GM12801 (cell line): Measurements from ENCODE around the gene CCDC9.

Experiments used
- TF ChIP-seq, protein P1 (sequence below): IDR thresholded peaks from one replicate; pipeline ENCODE4 v1.5.1; 2011; ENCODE audit warnings: control low read depth; ENCODE audit not compliant: insufficient read length; ENCODE audit errors: extremely low read depth

CCDC9 gene

GRCh38 chr19:47221890-47222289, 34.4 kb upstream of the CCDC9 start:
- TF ChIP-seq, protein P1, sequence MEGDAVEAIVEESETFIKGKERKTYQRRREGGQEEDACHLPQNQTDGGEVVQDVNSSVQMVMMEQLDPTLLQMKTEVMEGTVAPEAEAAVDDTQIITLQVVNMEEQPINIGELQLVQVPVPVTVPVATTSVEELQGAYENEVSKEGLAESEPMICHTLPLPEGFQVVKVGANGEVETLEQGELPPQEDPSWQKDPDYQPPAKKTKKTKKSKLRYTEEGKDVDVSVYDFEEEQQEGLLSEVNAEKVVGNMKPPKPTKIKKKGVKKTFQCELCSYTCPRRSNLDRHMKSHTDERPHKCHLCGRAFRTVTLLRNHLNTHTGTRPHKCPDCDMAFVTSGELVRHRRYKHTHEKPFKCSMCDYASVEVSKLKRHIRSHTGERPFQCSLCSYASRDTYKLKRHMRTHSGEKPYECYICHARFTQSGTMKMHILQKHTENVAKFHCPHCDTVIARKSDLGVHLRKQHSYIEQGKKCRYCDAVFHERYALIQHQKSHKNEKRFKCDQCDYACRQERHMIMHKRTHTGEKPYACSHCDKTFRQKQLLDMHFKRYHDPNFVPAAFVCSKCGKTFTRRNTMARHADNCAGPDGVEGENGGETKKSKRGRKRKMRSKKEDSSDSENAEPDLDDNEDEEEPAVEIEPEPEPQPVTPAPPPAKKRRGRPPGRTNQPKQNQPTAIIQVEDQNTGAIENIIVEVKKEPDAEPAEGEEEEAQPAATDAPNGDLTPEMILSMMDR = no peak

DNA sequence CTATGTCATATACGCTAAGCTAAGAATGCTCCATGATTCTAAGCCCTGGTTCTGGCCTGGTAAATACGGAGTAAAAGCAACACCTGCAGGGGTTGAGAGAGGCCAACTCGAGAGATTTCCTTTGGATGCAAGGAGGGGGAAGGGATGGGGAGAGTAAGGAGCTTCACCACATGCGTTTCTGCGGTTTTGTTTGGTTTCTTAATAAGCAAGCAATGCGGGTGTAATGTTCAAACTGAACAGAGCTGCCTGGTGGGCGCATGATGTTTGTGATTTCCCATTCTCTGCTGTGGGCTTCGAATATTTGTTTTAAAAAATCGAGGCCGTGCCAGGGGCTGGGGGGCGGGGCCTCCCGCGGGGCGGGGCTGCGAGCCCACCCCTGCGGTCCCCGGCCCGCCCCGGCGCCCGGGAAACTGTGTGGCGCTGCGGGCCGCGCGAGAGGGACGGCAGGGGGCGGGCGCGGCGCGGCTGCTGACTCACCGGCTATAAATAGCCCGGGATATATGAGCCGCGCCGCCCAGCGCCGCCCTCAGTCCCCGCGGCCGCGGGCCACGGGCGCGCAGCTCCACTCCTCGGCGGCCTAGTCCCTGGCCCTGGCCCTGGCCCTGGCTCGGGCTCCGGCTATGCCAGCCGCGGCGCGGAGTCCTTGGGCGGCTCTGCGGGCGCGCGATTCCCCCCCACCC, 30.4 kb upstream of the CCDC9 start:
- TF ChIP-seq, protein P1 = no peak

DNA sequence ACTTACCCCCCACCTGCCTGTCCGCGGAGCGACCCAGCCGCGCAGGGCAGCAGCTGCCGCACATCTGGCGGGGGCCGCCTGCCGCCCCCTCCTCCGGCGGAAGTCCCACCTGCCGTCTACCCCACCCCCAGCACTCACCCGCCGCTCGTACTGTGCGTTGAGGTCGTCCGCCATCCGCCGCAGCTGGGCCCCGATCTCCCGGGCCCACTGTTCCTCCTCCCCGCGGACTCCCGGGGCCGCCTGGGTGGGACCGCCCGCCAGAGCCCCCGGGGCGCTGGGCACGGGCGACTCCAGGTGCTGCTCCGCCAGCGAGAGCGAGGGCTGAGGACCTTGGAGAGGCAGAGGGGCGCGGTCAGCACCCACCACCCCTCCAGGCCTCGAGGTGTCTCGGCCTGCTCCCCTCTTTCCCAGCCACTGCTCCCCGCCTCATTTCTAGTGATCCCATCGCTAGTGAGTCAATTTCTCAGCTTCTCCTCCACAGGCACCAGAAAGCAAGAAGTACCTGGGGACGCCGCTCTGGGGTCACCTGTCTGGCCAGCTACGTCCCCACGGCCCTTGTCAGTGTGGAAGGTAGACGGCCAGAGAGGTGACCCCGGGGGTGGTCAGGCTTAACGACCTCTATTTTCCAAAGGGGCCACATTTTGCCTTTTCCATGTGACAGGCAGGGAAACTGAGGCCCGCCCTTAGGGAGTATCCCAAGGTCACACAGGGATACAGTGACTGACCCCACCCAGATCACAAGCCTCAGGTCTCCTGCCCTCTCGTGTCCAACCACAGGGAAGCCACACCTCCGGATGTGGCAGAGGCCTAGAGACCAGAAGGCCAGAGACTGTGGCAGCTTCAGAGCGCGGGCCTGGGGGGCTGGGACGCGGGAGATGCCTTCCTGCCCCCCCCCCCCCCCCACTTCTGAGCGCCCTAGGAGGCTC, 29.6 kb upstream of the CCDC9 start:
- TF ChIP-seq, protein P1 = no peak

DNA sequence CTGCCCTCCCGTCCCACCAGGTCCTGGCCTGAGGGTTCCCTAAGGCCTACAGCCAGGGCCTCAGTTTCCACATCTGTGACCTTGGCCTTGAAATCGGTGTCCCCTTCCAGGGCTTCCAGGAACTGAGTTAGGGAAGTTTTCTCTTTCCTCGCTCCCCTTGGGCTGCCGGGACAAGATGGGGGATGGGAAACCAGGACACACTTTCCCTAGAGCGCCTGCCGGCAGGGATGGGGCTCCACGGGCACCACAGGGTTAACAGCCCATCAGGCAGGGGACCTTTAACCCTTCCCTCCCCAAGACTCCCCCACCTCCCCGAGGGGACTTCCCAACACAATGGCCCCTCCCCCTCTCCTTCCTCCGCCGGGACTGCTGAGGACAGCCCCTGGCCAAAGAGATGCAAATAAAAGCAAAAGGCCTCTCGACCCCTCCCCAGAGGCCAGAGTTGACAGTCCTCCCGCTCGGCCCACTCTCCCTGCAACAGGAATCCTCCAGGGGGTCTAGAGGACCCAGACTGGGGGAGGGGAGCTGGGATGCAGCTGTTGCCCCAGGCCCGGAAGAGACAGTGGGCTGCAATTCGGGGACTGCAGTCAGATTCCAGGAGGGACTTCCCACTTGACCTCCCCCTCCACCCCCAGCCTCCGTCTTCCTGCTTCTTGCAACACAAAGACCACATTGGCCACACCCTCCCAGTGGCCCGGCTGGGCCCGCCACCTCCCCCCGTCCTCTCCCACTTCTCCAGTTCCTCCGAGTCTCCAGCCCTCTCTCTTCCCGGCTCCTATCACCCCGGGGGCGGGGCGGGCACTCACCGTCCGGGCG, 28.8 kb upstream of the CCDC9 start:
- TF ChIP-seq, protein P1 = no peak

- TF ChIP-seq, protein P1 = no peak
These were observed 28.0 kb upstream of the CCDC9 start for GRCh38 chr19:47228168-47228936.

DNA sequence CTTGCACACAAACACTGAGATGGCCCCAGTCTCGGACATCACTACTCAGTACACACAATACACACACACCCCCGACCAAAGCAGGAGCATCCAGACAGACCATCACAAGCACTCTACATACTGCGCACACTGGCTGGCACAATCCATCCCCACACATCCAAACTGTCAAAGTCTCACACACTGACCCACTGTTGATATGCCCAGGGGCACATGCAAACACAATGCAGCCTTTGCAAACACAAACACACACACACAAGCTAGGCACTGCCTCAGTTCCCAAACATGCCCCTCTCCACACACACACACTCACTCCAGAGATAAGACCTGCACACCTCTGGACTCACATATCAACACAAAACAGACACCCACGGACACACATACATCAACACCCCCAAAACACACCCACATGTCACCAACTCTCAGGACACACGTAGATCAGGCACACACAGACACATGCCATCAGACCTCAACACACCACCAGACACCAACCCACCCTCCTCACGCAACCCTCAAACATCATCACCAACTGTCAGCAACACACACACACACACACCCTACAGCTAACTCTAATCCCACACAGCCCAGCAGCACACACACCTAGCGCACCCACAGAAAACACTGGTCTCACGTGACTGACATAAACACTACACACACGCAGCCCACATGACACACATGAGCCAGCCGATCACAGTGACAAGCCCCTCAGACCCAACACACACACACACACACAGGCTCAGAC, 27.2 kb upstream of the CCDC9 start:
- TF ChIP-seq, protein P1 = no peak
